Neural cell (in vitro differentiated cells): ENCODE results near the gene KLHDC9. TPM values are rescaled to one million over a fixed set of nuclear protein-coding genes. Genes with fewer than 3 reads are reported as not detected.

Source experiments
- H2AFZ ChIP-seq: fragments of 200-600, 300-800 bp; sonication (generic), shearing (Covaris generic); 2 replicates; pipeline ENCODE4 v1.6.0; 2014; ENCODE audit warnings: low read depth, mild to moderate bottlenecking, antibody characterized with exemption, low read length, moderate library complexity
- H3F3A ChIP-seq: fragments of 200-600 bp; shearing (Covaris generic); 2 replicates; pipeline ENCODE4 v1.6.1; 2016; ENCODE audit warnings: mild to moderate bottlenecking, moderate library complexity, mixed read lengths, antibody characterized with exemption, low read length; ENCODE audit not compliant: insufficient read depth, poor library complexity, severe bottlenecking
- H3K27ac ChIP-seq: fragments of 200-600, 300-800 bp; sonication (generic), shearing (Covaris generic); 2 replicates; pipeline ENCODE4 v1.5.1; 2014; ENCODE audit warnings: mild to moderate bottlenecking, low read length, moderate library complexity
- H3K27me3 ChIP-seq: fragments of 300-800, 200-600 bp; sonication (generic), shearing (Covaris generic); 2 replicates; pipeline ENCODE4 v1.6.0; 2014; ENCODE audit warnings: mild to moderate bottlenecking, low read depth, low read length, moderate library complexity; ENCODE audit not compliant: insufficient read depth
- H3K36me3 ChIP-seq: fragments of 300-800, 200-600 bp; sonication (generic), shearing (Covaris generic); 2 replicates; pipeline ENCODE4 v1.5.1; 2014; ENCODE audit warnings: mild to moderate bottlenecking, antibody characterized with exemption, low read length, moderate library complexity; ENCODE audit not compliant: insufficient read depth
- H3K4me2 ChIP-seq: fragments of 300-800, 200-600 bp; sonication (generic), shearing (Covaris generic); 2 replicates; pipeline ENCODE4 v1.6.0; 2014; ENCODE audit warnings: mild to moderate bottlenecking, low read length
- H3K4me3 ChIP-seq: fragments of 300-800, 200-600 bp; sonication (generic), shearing (Covaris generic); 2 replicates; pipeline ENCODE4 v1.5.1; 2014; ENCODE audit warnings: mild to moderate bottlenecking, low read length, moderate library complexity
- H3K79me2 ChIP-seq: fragments of 200-600 bp; shearing (Covaris generic); replicated peaks from 2 replicates; pipeline ENCODE4 v1.6.0; 2014; ENCODE audit warnings: mild to moderate bottlenecking, low read length, moderate library complexity; ENCODE audit not compliant: insufficient read depth
- H3K9ac ChIP-seq: fragments of 300-800, 200-600 bp; sonication (generic), shearing (Covaris generic); 2 replicates; pipeline ENCODE4 v1.6.1; 2016; ENCODE audit warnings: mild to moderate bottlenecking, low read length, mixed read lengths
- H3K9me2 ChIP-seq: fragments of 200-600 bp; shearing (Covaris generic); 2 replicates; pipeline ENCODE4 v1.6.1; 2016; ENCODE audit warnings: mild to moderate bottlenecking, low read length, mixed read lengths; ENCODE audit not compliant: insufficient read depth
- H3K9me3 ChIP-seq: fragments of 200-600, 300-800 bp; sonication (generic), shearing (Covaris generic); 2 replicates; pipeline ENCODE4 v1.6.1; 2016; ENCODE audit warnings: mild to moderate bottlenecking, mixed run types, low read length, moderate library complexity, mixed read lengths
- H4K20me1 ChIP-seq: fragments of 200-600 bp; shearing (Covaris generic); 2 replicates; pipeline ENCODE4 v1.6.1; 2016; ENCODE audit warnings: mild to moderate bottlenecking, mixed run types; ENCODE audit not compliant: insufficient read depth
- EP300 ChIP-seq: fragments of 450-650 bp; conservative IDR thresholded peaks from 2 replicates; pipeline ENCODE4 v1.6.1; 2014; ENCODE audit warnings: antibody characterized with exemption, mild to moderate bottlenecking, moderate library complexity; ENCODE audit not compliant: poor library complexity, severe bottlenecking
- EZH2 ChIP-seq: fragments of 200-600, 300-800 bp; shearing (Covaris generic), sonication (generic); IDR thresholded peaks from 2 replicates; pipeline ENCODE4 v1.6.1; 2014; ENCODE audit warnings: antibody characterized with exemption, low read length, borderline replicate concordance, mild to moderate bottlenecking; ENCODE audit not compliant: insufficient read depth, poor library complexity, severe bottlenecking
- MXI1 ChIP-seq: fragments of 450-650 bp; conservative IDR thresholded peaks from 2 replicates; pipeline ENCODE4 v1.6.1; 2014; ENCODE audit warnings: antibody characterized with exemption, mild to moderate bottlenecking; ENCODE audit not compliant: poor library complexity, severe bottlenecking
- POLR2AphosphoS5 ChIP-seq: IDR thresholded peaks from 2 replicates; pipeline ENCODE4 v1.6.1; 2012
- RAD21 ChIP-seq: fragments of 450-650 bp; conservative IDR thresholded peaks from 2 replicates; pipeline ENCODE4 v1.6.1; 2014; ENCODE audit warnings: antibody characterized with exemption, mild to moderate bottlenecking, moderate library complexity
- REST ChIP-seq: IDR thresholded peaks from 2 replicates; pipeline ENCODE4 v1.6.1; 2012; ENCODE audit warnings: borderline replicate concordance
- SMC3 ChIP-seq: fragments of 450-650 bp; conservative IDR thresholded peaks from 2 replicates; pipeline ENCODE4 v1.6.1; 2014; ENCODE audit warnings: antibody characterized with exemption, mild to moderate bottlenecking, moderate library complexity; ENCODE audit not compliant: poor library complexity
- TAF1 ChIP-seq: IDR thresholded peaks from 2 replicates; pipeline ENCODE4 v1.6.1; 2012; ENCODE audit warnings: low read depth
- polyA plus RNA-seq: library from polyadenylated mRNA; depleted of rRNA; stranded (reverse); fragments of >200 nt; gene quantifications from 2 replicates; pipeline ENCODE4 v1.2.3, GENCODE V29; 2014
- TF ChIP-seq, protein P1 (sequence below): fragments of 450-650 bp; IDR thresholded peaks from 2 replicates; pipeline ENCODE4 v1.5.1; 2014; ENCODE audit warnings: antibody characterized with exemption, mild to moderate bottlenecking, moderate library complexity; ENCODE audit not compliant: poor library complexity, severe bottlenecking

Gene KLHDC9
- polyA plus RNA-seq, 1 donor from 2014 or later = 78.1 TPM

DNA sequence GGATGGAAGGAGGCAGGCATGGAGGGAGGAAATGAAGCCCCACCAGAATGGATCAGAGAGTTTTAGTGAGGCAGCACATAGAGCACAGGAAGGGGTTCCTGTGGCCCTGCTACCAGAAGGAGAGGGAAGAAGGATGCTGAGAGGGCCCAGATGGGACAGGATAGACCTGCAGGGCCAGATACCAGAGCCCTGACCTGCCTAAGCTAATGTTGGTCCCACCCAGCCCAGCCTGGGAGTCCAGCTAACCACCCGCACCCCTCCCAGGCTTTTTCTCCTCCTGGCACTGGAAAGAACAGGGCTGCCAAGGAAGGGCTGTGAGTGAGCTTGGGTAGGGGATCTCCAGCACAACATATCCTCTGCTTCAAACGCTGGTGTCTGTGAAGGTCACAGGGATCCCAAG is 15.7 kb upstream of the KLHDC9 start:
- H3K9me2 ChIP-seq = no peaks in the 10 kb centered on the region
- no peak overlapping the region for H3K4me3 ChIP-seq
- H3F3A ChIP-seq = no peaks in the 10 kb centered on the region
- H3K36me3 ChIP-seq = no peaks in the 10 kb centered on the region
- no peaks in the 10 kb centered on the region for H4K20me1 ChIP-seq
- H3K4me2 ChIP-seq = no peak overlapping the region
- TF ChIP-seq SMC3 (no peak), EZH2 (no peak), TAF1 (no peak), POLR2AphosphoS5 (no peak), RAD21 (no peak), MXI1 (no peak), REST (no peak), EP300 (no peak)
- TF ChIP-seq, protein P1, sequence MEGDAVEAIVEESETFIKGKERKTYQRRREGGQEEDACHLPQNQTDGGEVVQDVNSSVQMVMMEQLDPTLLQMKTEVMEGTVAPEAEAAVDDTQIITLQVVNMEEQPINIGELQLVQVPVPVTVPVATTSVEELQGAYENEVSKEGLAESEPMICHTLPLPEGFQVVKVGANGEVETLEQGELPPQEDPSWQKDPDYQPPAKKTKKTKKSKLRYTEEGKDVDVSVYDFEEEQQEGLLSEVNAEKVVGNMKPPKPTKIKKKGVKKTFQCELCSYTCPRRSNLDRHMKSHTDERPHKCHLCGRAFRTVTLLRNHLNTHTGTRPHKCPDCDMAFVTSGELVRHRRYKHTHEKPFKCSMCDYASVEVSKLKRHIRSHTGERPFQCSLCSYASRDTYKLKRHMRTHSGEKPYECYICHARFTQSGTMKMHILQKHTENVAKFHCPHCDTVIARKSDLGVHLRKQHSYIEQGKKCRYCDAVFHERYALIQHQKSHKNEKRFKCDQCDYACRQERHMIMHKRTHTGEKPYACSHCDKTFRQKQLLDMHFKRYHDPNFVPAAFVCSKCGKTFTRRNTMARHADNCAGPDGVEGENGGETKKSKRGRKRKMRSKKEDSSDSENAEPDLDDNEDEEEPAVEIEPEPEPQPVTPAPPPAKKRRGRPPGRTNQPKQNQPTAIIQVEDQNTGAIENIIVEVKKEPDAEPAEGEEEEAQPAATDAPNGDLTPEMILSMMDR = no peak
- H3K27ac ChIP-seq = no peak overlapping the region
- no peaks in the 10 kb centered on the region for H3K79me2 ChIP-seq
- no peaks in the 10 kb centered on the region for H3K27me3 ChIP-seq
- H2AFZ ChIP-seq = no peak overlapping the region
- H3K9ac ChIP-seq = no peak overlapping the region
- H3K9me3 ChIP-seq = no peaks in the 10 kb centered on the region

- Histone ChIP-seq H3F3A (no peaks in the 10 kb centered on the region), H3K79me2 (no peaks in the 10 kb centered on the region), H3K4me2 (no peak overlapping the region), H3K9ac (no peak overlapping the region), H3K27me3 (no peaks in the 10 kb centered on the region), H3K9me2 (no peaks in the 10 kb centered on the region), H4K20me1 (no peaks in the 10 kb centered on the region), H3K27ac (no peak overlapping the region), H3K9me3 (no peaks in the 10 kb centered on the region), H2AFZ (no peak overlapping the region), H3K36me3 (no peaks in the 10 kb centered on the region), H3K4me3 (no peak overlapping the region)
- TF ChIP-seq, protein P1 = no peak
- no peak for TF ChIP-seq RAD21
- no peak for TF ChIP-seq SMC3
- no peak for TF ChIP-seq POLR2AphosphoS5
- no peak for TF ChIP-seq MXI1
- TF ChIP-seq EZH2 = no peak
- TF ChIP-seq TAF1 = no peak
- no peak for TF ChIP-seq REST
- TF ChIP-seq EP300 = no peak
Measured at GRCh38 chr1:161082996-161083747, 15.0 kb upstream of the KLHDC9 start.
